ENCODE measurements around the gene STUB1.

STUB1 gene

GRCh38 chr16:638836-639235, 41.4 kb upstream of the STUB1 start:
- Mint-ChIP-seq H3K4me3 (no peak overlapping the region), H3K27ac (no peak overlapping the region), H3K4me1 (ENCODE audit: low read depth) (peaks cover 25% of the 10 kb centered on the region), H3K27me3 (no peaks in the 10 kb centered on the region), H3K9me3 (no peaks in the 10 kb centered on the region), H3K36me3 (ENCODE audit: low read depth) (peaks cover 24% of the 10 kb centered on the region)
- no peak for DNase-seq

- H3K27me3 Mint-ChIP-seq = no peaks in the 10 kb centered on the region
- no peak overlapping the region for H3K4me3 Mint-ChIP-seq
- peaks cover 28% of the 10 kb centered on the region for H3K4me1 Mint-ChIP-seq (ENCODE audit: low read depth)
- peaks cover 24% of the 10 kb centered on the region for H3K36me3 Mint-ChIP-seq (ENCODE audit: low read depth)
- H3K27ac Mint-ChIP-seq = no peak overlapping the region
- DNase-seq = no peak
- H3K9me3 Mint-ChIP-seq = no peaks in the 10 kb centered on the region
Measured at GRCh38 chr16:640614-641013, 39.6 kb upstream of the STUB1 start.

GRCh38 chr16:641326-642188, 38.7 kb upstream of the STUB1 start, which contains the start of gene MCRIP2:
Gene MCRIP2, plus strand, starts transcription at chr16:641828. Its CDS starts 164 bp downstream, at chr16:641992.
- DNase-seq = peak; percentile 88
- Mint-ChIP-seq H3K27ac (peak within 1 kb of the TSS; percentile 71), H3K4me1 (ENCODE audit: low read depth) (peaks cover 25% of the 10 kb centered on the region)

GRCh38 chr16:642189-643049, 37.8 kb upstream of the STUB1 start:
- H3K27ac Mint-ChIP-seq = peak overlapping the region; percentile 71
- H3K4me3 Mint-ChIP-seq = peak overlapping the region; percentile 83
- H3K27me3 Mint-ChIP-seq = no peaks in the 10 kb centered on the region
- no peaks in the 10 kb centered on the region for H3K9me3 Mint-ChIP-seq
- peak; percentile 68 for DNase-seq
- peaks cover 25% of the 10 kb centered on the region for H3K4me1 Mint-ChIP-seq (ENCODE audit: low read depth)
- H3K36me3 Mint-ChIP-seq (ENCODE audit: low read depth) = peaks cover 31% of the 10 kb centered on the region

More at GRCh38 chr16:641326-642188, 38.7 kb upstream of the STUB1 start, which contains the start of gene MCRIP2:
- H3K36me3 Mint-ChIP-seq (ENCODE audit: low read depth) = peaks cover 26% of the 10 kb centered on the region
- no peaks in the 10 kb centered on the region for H3K9me3 Mint-ChIP-seq
- H3K4me3 Mint-ChIP-seq = peak within 1 kb of the TSS; percentile 83
- H3K27me3 Mint-ChIP-seq = no peaks in the 10 kb centered on the region

- Mint-ChIP-seq H3K4me1 (ENCODE audit: low read depth) (peaks cover 25% of the 10 kb centered on the region), H3K36me3 (ENCODE audit: low read depth) (peaks cover 34% of the 10 kb centered on the region), H3K27me3 (no peaks in the 10 kb centered on the region), H3K27ac (peak overlapping the region; percentile 71), H3K9me3 (no peaks in the 10 kb centered on the region), H3K4me3 (peak overlapping the region; percentile 83)
- DNase-seq = no peak
Measured at GRCh38 chr16:643050-643368, 37.2 kb upstream of the STUB1 start.

GRCh38 chr16:644556-644955, 35.7 kb upstream of the STUB1 start:
- Mint-ChIP-seq H3K9me3 (no peaks in the 10 kb centered on the region), H3K27me3 (no peaks in the 10 kb centered on the region), H3K27ac (peak overlapping the region; percentile 59), H3K4me1 (ENCODE audit: low read depth) (peaks cover 29% of the 10 kb centered on the region), H3K36me3 (ENCODE audit: low read depth) (peaks cover 41% of the 10 kb centered on the region), H3K4me3 (peak overlapping the region; percentile 83)
- no peak for DNase-seq

DNA sequence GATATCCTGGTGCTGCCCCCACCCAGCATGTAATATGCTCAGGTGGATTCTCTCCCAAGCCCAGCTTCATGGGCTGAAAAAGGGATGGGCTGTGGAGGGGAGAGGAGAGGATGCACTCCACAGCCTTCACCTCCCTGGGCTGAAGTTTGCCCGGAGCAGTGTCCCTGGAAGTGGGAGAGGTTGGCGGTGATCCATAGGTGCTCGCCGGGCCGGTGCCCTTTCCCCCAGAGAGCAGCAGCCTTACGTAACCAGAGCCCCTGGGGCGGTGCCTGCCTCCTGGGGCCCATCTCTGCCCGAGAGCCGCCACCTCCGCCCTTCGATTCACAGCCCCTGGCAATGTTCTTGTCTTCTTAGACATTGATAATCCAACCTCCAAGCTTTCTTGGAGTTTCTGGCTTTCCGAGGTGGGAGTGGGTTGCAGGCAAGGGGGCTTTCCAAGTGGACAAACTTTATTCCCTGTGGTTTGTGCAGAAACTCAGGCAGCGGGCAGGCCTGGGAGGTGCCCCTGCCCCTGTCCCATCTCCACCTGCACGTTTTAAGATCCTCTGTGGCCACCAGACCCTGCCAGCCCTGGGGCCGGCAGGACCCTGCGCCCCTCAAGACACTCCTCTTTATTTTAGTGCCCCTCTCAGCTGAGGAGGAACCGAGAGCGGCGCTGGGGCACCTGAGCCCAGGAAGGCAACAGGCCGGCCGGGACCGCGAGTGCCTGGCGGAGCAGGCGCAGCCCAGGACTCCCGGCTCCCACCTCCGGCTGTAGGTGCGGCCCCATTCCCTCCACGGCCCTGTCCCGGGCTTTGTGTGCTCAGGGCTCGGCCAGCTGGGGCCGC, 34.1 kb upstream of the STUB1 start:
- no peaks in the 10 kb centered on the region for H3K9me3 Mint-ChIP-seq
- no peaks in the 10 kb centered on the region for H3K27me3 Mint-ChIP-seq
- H3K4me1 Mint-ChIP-seq (ENCODE audit: low read depth) = peaks cover 36% of the 10 kb centered on the region
- H3K36me3 Mint-ChIP-seq (ENCODE audit: low read depth) = peaks cover 47% of the 10 kb centered on the region
- H3K27ac Mint-ChIP-seq = peak overlapping the region; percentile 31
- H3K4me3 Mint-ChIP-seq = no peak overlapping the region
- DNase-seq = no peak

DNA sequence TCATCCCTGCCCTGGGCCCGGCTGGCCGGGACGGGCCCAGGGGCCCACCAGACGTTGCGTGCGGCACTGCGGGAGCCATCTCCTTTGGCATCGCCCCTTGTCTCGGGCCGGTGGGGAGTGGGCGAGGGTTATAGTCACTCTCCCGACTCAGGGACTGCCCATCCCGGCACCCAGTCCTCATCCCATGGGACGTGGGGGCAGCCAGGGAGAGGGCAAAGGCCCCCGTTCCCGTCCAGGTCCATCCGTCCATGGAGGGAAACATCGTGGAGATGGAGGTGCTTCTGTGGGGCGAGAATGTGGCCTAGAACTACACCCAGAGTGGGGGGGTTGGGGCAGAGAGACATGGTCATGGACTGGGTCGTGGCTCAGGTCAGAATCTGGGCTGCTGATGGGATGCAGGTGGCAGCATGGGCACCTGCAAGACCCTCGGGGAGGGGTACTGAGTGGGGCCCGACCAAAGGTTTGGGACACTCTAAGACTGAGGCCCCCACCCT, 33.5 kb upstream of the STUB1 start:
- H3K36me3 Mint-ChIP-seq (ENCODE audit: low read depth) = peaks cover 49% of the 10 kb centered on the region
- DNase-seq = no peak
- H3K27me3 Mint-ChIP-seq = no peaks in the 10 kb centered on the region
- peak overlapping the region; percentile 55 for H3K27ac Mint-ChIP-seq
- peak overlapping the region; percentile 20 for H3K4me3 Mint-ChIP-seq
- H3K4me1 Mint-ChIP-seq (ENCODE audit: low read depth) = peaks cover 36% of the 10 kb centered on the region
- H3K9me3 Mint-ChIP-seq = no peaks in the 10 kb centered on the region

DNA sequence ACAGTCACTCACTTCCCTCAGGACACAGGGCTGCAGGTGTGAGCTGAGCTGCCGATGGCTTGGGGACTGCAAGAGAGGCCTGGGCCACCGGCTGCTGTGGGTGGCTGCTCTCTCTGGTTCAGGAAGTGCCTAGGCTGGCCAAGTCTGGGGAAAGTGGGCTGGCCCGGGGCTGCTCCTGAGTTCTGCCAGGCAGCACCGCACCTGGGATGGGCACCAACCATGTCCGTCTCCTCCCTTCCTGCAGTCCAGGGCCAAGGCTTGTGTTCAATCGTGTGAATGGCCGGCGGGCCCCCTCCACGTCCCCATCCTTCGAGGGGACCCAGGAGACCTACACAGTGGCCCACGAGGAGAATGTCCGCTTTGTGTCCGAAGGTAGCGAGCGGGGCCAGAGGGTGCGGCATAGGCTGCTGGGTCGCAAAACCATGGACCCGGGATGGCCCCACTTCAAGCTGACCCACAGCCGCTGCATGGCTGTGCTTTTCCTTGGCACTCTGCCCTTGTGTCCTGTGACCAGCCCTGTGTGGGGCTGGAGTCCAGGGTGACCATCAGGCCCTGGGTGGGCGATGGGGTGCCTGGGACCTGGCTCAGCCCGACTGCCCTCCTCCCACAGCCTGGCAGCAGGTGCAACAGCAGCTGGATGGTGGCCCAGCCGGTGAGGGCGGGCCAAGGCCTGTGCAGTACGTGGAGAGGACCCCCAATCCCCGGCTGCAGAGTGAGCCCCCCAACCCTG, 32.9 kb upstream of the STUB1 start:
- no peak overlapping the region for H3K4me3 Mint-ChIP-seq
- no peaks in the 10 kb centered on the region for H3K27me3 Mint-ChIP-seq
- H3K9me3 Mint-ChIP-seq = no peaks in the 10 kb centered on the region
- H3K27ac Mint-ChIP-seq = peak overlapping the region; percentile 55
- peaks cover 36% of the 10 kb centered on the region for H3K4me1 Mint-ChIP-seq (ENCODE audit: low read depth)
- peaks cover 54% of the 10 kb centered on the region for H3K36me3 Mint-ChIP-seq (ENCODE audit: low read depth)
- peak; percentile 34 for DNase-seq

GRCh38 chr16:648071-648780, 32.0 kb upstream of the STUB1 start:
- Mint-ChIP-seq H3K4me3 (peak overlapping the region; percentile 87), H3K27ac (peak overlapping the region; percentile 89), H3K4me1 (ENCODE audit: low read depth) (peaks cover 32% of the 10 kb centered on the region), H3K9me3 (no peaks in the 10 kb centered on the region), H3K36me3 (ENCODE audit: low read depth) (peaks cover 56% of the 10 kb centered on the region), H3K27me3 (no peaks in the 10 kb centered on the region)
- DNase-seq = peak; percentile 70

GRCh38 chr16:648781-649589, 31.2 kb upstream of the STUB1 start, which contains the start of gene WDR90:
Gene WDR90, plus strand, starts transcription at chr16:649365. Its CDS starts 52 bp downstream, at chr16:649417.
- Mint-ChIP-seq H3K27me3 (no peaks in the 10 kb centered on the region), H3K27ac (peak within 1 kb of the TSS; percentile 89), H3K4me1 (ENCODE audit: low read depth) (peaks cover 27% of the 10 kb centered on the region), H3K9me3 (no peaks in the 10 kb centered on the region), H3K4me3 (peak within 1 kb of the TSS; percentile 87), H3K36me3 (ENCODE audit: low read depth) (peaks cover 61% of the 10 kb centered on the region)
- DNase-seq = peak; percentile 95

- H3K27me3 Mint-ChIP-seq = no peaks in the 10 kb centered on the region
- peak; percentile 61 for DNase-seq
- H3K4me1 Mint-ChIP-seq (ENCODE audit: low read depth) = peaks cover 20% of the 10 kb centered on the region
- peaks cover 57% of the 10 kb centered on the region for H3K36me3 Mint-ChIP-seq (ENCODE audit: low read depth)
- no peaks in the 10 kb centered on the region for H3K9me3 Mint-ChIP-seq
- peak overlapping the region; percentile 80 for H3K4me3 Mint-ChIP-seq
- peak overlapping the region; percentile 76 for H3K27ac Mint-ChIP-seq
Measured at GRCh38 chr16:649631-650030, 30.6 kb upstream of the STUB1 start.

All from activated T-cell treated with anti-CD3 and anti-CD28 coated beads, Interleukin-2, amount 50 U/mL, for 24 hours (primary cell).